Measurements from ENCODE around the gene HS6ST2.
"Not testable (repeated sequence)": the region's sequence is repeated elsewhere in the genome, so short reads cannot be mapped to it uniquely, and the experiment has no call there.

Gene HS6ST2

GRCh38 chrX:132958091-132958703, at the start of gene HS6ST2:
Gene HS6ST2, minus strand, starts transcription at chrX:132958629.
- DNase-seq = no peak

DNA sequence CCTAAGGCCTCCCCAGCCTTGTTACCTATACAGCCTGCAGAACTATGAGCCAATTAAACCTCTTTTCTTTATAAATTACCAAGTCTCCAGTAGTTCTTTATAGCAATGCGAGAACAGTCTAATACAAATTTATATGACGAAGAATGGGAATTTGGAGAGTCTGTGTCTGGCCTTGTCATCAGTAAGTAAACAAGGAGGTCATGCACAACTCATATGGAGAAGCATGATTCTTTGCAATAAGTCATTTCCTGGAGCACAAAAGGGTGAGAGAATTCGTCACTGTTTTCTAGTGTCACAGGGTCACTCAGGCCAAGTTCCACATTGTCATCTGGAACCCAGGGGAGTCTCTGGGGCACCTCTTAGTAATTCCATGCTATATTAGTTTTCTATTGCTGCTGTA, 49.0 kb upstream of the HS6ST2 start:
- DNase-seq = no peak

DNA sequence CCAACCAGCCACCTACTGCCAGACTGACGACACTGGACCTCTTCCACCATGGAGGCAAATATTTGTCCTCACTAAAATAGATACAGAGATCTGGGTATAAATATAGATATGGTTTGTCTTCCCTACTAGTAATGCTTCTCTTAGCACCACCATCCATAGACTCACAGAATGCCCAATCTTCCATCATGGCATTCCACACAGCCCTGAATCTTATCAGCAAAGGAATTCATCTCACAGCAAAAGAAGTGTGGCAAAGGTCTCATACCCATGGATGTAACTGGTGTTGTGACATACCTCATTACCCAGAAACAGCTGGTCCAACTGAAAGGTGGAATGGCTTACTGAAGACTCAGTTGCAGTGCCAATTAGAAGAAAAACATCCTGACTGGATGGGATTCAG, 47.2 kb upstream of the HS6ST2 start:
- no peak for DNase-seq

GRCh38 chrX:133005042-133005441, 46.6 kb upstream of the HS6ST2 start:
- DNase-seq = peak; percentile 19

DNA sequence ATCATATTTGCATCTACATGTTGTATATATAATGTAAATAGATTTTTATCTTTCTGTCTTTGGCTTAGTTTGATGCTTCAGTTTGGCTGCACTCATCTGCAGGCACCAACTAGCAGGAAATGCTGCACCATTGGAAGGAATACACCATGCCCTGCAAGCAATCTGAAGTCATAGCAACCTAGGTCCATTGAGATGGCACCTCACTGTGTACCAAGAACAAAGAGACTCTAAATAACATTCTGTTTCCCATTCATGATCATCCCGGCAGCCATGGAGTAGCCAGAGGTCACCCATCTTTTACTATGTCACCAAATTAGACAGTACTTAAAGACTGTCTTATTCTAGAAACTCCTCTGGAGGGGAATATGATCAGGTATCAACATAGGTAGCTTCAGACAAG, 40.8 kb upstream of the HS6ST2 start:
- no peak for DNase-seq

GRCh38 chrX:132990835-132991234, 32.4 kb upstream of the HS6ST2 start:
- no peak for DNase-seq

- no peak for DNase-seq
These were observed 28.1 kb upstream of the HS6ST2 start for GRCh38 chrX:132986556-132986955.

DNA sequence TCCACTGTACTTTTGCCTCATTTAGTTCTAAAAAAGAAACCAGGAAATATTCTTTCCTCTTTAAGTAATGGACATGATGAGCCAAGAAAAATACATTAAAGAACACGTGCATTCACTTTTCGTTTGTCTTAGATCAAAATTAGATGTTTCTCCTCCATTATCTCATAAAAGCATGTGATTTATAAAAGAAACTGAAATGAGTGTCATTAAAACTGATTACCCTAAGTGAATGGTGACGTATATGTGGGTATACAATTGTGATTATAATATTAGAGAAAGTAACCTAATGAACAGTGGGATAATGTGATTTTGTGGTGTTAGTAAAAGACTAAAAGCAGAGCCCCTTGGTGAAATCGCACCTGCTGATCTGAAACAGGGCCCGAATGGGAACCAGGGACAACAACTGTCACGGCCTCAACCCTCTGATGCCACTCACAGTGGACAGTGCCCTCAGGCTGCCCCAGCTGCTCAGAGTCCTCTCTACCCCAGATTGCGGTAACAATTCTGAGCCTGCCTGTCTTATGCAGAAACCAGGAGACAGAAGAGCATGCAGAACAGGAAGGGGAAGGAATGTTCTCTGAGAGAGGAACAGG, 25.7 kb upstream of the HS6ST2 start:
- DNase-seq = no peak

DNA sequence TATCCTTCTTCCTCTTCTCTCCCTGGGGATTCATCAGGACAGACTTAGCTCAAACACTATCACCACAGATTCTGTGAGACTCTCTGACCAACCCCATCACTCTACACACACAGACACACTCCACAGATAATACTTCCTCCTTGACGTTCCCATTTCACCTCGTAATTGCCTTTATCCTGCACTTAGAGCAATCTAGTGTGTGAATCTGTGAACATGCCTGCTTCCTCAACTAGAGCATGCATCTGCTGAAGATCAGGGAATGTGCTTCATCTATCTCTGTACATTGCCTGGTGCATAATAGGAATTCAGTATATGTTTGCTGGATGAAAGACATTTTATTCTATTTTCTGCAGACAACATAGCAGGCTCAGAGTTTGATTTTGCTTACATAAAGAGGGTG, 25.1 kb upstream of the HS6ST2 start:
- no peak for DNase-seq

DNA sequence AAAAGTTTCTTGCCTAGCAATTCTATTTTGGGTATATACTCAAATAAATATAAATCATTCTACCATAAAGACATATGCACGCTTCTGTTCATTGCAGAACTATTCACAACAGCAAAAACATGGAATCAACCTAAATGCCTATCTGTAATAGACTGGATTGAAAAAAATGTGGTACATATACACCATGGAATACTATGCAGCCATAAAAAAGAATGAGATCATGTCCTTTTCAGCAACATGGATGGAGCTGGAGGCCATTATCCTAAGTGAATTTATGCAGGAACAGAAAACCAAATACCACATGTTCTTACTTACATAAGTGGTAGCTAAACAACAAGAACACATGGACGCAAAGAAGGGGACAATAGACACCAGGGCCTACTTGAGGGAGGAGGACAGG, 21.6 kb upstream of the HS6ST2 start:
- DNase-seq = not testable (repeated sequence)

DNA sequence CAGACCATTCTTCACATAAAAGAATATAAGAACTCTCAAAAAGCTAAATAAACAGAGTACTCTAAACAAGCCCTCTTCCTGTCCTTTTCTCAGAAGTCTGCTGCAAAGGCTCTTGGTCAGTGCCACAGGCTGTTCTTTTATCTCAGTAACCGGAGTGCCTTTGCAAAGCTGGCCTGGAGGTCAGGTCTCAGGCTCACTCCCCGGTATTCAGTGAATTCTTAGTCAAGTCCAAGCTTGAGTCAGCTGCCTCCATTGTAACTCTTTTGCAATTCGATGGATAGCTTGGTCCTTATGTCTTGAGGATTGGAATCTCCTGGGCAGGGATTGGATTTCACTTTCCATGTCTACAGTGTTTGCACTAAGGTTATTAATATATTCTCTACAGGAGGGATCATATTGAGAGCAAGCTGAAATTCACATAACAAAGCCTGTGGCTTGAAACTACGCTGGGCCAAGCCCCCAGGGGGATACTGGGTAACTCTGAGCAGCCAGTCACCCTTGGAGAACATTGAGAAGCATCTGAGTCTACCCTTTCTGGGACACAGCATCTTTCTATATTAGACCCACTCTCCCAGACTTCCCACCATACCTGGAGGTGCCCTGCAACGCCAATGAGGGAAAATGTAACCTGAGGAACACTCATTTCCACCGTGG, 10.0 kb upstream of the HS6ST2 start:
- DNase-seq = no peak

GRCh38 chrX:132967049-132967448, 8.6 kb upstream of the HS6ST2 start:
- no peak for DNase-seq

DNA sequence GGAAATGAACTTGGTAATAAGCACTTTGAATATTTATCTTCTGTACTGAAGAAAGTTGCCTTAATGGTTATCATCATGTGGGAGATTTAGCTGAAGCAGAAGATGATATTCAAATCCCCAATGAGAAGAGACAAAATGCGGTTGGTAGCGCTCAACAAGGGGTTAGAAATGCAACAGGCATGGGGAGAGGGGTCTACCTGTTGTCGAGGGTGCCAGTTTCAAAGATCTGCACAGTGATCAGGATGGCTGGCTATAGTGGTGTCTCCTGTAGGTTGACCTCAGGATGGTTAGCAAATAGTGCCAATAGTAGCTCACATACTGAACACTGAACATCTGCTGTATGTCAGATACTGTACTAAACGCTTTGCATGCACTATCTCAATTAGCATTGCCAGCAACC, 7.0 kb upstream of the HS6ST2 start:
- no peak for DNase-seq

DNA sequence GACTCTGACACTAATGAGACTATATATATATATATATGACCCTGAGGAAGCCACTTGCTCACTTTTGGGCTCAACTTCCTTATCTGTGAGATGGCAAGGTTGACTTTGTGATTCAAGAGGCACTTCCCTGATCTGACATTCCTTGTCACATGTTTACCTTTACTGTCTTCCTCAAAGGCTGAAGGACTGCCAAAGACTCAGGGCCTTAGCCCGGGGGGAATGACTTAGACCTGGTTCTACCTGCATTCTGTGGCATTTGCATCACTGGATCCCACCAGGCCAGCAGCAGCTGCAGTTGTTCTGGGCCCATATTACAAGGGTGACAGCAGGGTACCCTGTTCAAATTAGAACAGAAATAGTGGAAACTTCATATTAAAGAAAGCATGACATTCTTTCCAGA, 3.1 kb upstream of the HS6ST2 start:
- no peak for DNase-seq

GRCh38 chrX:132957211-132958090, 978 bp downstream of the HS6ST2 start:
- DNase-seq = peak; percentile 7

- no peak for DNase-seq
These were observed 1.8 kb downstream of the HS6ST2 start for GRCh38 chrX:132956421-132957210.

DNA sequence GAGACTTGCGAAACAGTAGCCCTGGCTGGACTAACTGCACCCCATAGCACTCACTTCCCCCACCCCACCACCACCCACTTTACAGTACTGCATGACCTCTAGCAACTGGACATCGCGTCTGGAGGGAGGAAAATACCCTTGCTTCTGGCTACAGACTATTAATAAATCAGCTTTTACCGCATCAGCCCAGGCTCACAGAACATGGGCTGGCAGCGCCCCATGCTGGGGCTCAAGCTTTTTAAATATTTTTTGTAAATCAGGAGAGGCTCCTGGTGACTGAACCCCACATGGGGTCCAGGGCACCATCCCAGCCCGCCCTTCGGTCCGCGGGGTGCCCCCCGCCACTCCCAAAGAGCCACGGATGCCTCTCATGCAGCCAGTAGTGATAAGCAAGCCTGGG, 2.7 kb downstream of the HS6ST2 start:
- no peak for DNase-seq

- DNase-seq = no peak
These were observed 4.1 kb downstream of the HS6ST2 start for GRCh38 chrX:132954323-132954722.

DNA sequence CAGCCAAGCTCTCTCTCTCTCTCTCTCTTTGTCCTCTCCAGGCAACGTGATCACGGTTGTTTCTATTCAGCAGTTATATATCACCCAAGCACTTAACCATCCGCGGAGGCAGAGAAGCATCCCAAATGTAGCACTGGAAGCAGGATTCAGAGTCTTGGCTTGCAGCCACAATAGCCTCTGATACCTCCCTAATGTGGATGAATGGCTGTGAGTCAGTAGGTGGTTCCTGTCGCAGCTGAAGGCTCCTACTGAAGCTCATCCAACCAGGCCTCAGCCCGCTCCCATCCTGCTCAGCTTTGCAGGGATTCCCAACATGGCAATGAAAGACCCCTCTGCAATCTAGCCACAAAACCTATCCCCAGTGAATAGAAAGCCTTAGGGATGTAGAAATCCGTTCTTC, 5.1 kb downstream of the HS6ST2 start:
- DNase-seq = peak; percentile 10

DNA sequence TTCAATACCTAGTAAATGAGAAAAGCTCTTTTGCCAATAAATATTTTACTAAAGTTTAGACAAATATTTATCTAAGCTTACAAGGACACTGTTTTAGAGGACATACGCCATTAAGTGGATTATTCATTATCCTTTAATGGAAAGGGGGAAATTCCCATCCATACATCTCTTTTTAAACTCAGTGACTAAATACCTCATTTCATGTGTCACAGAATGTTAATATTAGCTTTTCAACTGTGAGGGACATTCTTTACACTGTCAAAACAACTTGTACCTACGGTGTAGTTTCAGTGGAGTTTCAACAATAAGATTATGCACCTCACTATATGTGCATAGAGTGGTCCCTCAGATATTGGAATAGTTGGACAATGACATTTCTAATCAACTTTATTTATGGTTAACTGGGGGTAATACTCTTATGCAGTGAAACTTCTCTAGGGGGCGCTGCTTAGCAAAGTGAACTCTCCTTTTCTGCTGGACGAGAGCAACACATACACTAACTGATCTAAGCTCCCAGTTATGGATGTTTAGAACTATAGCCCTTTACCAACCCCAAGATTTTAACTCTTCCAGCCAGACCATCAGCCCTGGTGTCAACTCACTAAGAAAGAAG, 9.7 kb downstream of the HS6ST2 start:
- DNase-seq = no peak

DNA sequence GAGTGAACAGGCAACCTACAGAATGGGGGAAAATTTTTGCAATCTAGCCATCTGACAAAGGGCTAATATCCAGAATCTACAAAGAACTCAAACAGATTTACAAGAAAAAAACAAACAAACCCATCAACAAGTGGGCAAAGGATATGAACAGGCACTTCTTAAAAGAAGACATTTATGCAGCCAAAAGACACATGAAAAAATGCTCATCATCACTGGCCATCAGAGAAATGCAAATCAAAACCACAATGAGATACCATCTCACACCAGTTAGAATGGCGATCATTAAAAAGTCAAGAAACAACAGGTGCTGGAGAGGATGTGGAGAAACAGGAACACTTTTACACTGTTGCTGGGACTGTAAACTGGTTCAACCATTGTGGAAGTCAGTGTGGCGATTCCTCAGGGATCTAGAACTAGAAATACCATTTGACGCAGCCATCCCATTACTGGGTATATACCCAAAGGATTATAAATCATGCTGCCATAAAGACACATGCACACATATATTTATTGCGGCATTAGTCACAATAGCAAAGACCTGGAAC, 13.3 kb downstream of the HS6ST2 start:
- not testable (repeated sequence) for DNase-seq

DNA sequence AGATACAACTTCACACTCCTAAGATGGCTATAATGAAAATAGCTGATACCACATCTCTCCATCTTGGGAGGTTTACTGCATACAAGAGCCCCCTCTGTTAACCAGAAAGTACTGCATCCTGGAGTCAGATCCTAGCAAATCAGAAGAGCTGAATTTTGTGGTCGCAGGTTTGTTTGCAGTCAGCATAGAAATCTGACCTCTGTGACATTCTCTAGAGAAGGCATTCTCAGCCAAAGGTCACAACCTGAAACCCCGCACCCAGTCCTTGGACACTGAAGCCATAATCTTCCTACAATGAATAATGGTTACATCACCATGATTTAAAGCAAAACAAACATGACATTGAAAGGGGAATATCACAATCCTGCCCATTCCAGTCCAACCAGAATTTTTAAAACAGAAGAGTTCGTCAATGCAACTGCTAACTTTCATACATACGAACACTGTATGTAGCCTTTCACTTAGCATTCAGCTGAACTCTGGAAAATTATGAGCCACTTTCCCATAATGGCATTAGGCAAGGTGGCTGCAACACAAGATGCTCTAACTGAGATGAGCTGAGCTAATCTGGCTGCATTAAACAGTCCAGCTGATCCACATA, 17.6 kb downstream of the HS6ST2 start:
- no peak for DNase-seq

Data from fibroblast of upper back skin (primary cell).